Stimulated activated CD4-positive, alpha-beta T cell treated with anti-CD3 and anti-CD28 coated beads, Interleukin-4, amount 100 ng/mL, for 4 hours (primary cell): ENCODE data around the gene CPB1.

ENCODE experiments used
- DNase-seq, 2 experiments: peaks; one replicate each; pipeline ENCODE4 v3.0.0-alpha.2; 2020

The CPB1 gene

GRCh38 chr3:148839805-148840204 is 12.2 kb downstream of the CPB1 start:
- no peak for DNase-seq

- no peak for DNase-seq
Measured at GRCh38 chr3:148840451-148840850, 12.8 kb downstream of the CPB1 start.

- DNase-seq = no peak
Measured at GRCh38 chr3:148845756-148846395, 18.3 kb downstream of the CPB1 start.

- DNase-seq = no peak
Measured at GRCh38 chr3:148847351-148847750, 19.7 kb downstream of the CPB1 start.

GRCh38 chr3:148848410-148848809 is 20.8 kb downstream of the CPB1 start:
- DNase-seq = no peak

GRCh38 chr3:148852271-148852992 is 24.8 kb downstream of the CPB1 start:
- no peak for DNase-seq

GRCh38 chr3:148853076-148853475 is 25.5 kb downstream of the CPB1 start:
- DNase-seq = no peak

- no peak for DNase-seq
Measured at GRCh38 chr3:148854061-148854460, 26.4 kb downstream of the CPB1 start.

GRCh38 chr3:148856384-148856783 is 28.8 kb downstream of the CPB1 start:
- no peak for DNase-seq

GRCh38 chr3:148857316-148857715 is 29.7 kb downstream of the CPB1 start:
- no peak for DNase-seq

GRCh38 chr3:148861277-148861869 is 33.8 kb downstream of the CPB1 start:
- DNase-seq = no peak

GRCh38 chr3:148863297-148863696 is 35.7 kb downstream of the CPB1 start:
- no peak for DNase-seq

GRCh38 chr3:148863814-148864213 is 36.2 kb downstream of the CPB1 start:
- DNase-seq = no peak

- DNase-seq = no peak
Measured at GRCh38 chr3:148865049-148865448, 37.4 kb downstream of the CPB1 start, which contains the start of gene CPA3. Gene CPA3, plus strand, starts transcription at chr3:148865296. Its CDS starts 12 bp downstream, at chr3:148865308.

GRCh38 chr3:148866261-148866660 is 38.6 kb downstream of the CPB1 start:
- DNase-seq = no peak

GRCh38 chr3:148873270-148873927 is 45.8 kb downstream of the CPB1 start:
- no peak for DNase-seq

GRCh38 chr3:148873977-148874376 is 46.4 kb downstream of the CPB1 start:
- DNase-seq = no peak

GRCh38 chr3:148878095-148878494 is 50.5 kb downstream of the CPB1 start:
- no peak for DNase-seq

GRCh38 chr3:148879256-148879655 is 51.6 kb downstream of the CPB1 start:
- DNase-seq = no peak

GRCh38 chr3:148880681-148881080 is 53.1 kb downstream of the CPB1 start:
- DNase-seq = no peak

GRCh38 chr3:148881286-148881685 is 53.7 kb downstream of the CPB1 start:
- no peak for DNase-seq

GRCh38 chr3:148882288-148882687 is 54.7 kb downstream of the CPB1 start:
- no peak for DNase-seq

- no peak for DNase-seq
Measured at GRCh38 chr3:148883163-148883562, 55.6 kb downstream of the CPB1 start.

GRCh38 chr3:148884261-148884660 is 56.6 kb downstream of the CPB1 start:
- DNase-seq = no peak
